Central memory CD8-positive, alpha-beta T cell (primary cell): ENCODE measurements around the gene SLC26A4.
A peak's percentile ranks its signal among the peaks of the same experiment; 100 is the strongest.

Experiments
- ATAC-seq: fragments of 150-1000 bp; cut with Tn5 transposase; replicated peaks from 2 replicates; pipeline ENCODE4 v1.10.0; 2022; ENCODE audit warnings: mild to moderate bottlenecking, moderate FRiP score, moderate number of reproducible peaks; ENCODE audit not compliant: poor library complexity, severe bottlenecking; ENCODE audit errors: extremely low read depth
- DNase-seq, 2 donors: peaks; one replicate each; pipeline ENCODE4 v3.0.0; 2021; ENCODE audit warnings: low spot score in 2 of 2
- H3K27ac Mint-ChIP-seq: one replicate; pipeline ENCODE4 v1.8.0; 2022; ENCODE audit warnings: low read depth, mild to moderate bottlenecking, moderate library complexity, mixed read lengths
- H3K27me3 Mint-ChIP-seq: one replicate; pipeline ENCODE4 v1.8.0; 2022; ENCODE audit warnings: mixed read lengths
- H3K36me3 Mint-ChIP-seq: one replicate; pipeline ENCODE4 v1.8.0; 2022; ENCODE audit warnings: mild to moderate bottlenecking, moderate library complexity, mixed read lengths; ENCODE audit not compliant: insufficient read depth
- H3K4me1 Mint-ChIP-seq: one replicate; pipeline ENCODE4 v1.8.0; 2022; ENCODE audit warnings: mixed read lengths
- H3K4me3 Mint-ChIP-seq: one replicate; pipeline ENCODE4 v1.8.0; 2022; ENCODE audit warnings: mild to moderate bottlenecking, moderate library complexity, mixed read lengths
- H3K9me3 Mint-ChIP-seq: one replicate; pipeline ENCODE4 v1.8.0; 2022; ENCODE audit warnings: mixed read lengths

Gene SLC26A4

GRCh38 chr7:107711301-107711700, 50.7 kb downstream of the SLC26A4 start:
- DNase-seq (no peak), ATAC-seq (no peak)
- Mint-ChIP-seq H3K4me1 (no peaks in the 10 kb centered on the region), H3K9me3 (no peaks in the 10 kb centered on the region), H3K4me3 (no peak overlapping the region), H3K36me3 (no peaks in the 10 kb centered on the region), H3K27me3 (peaks cover 9% of the 10 kb centered on the region), H3K27ac (no peak overlapping the region)

DNA sequence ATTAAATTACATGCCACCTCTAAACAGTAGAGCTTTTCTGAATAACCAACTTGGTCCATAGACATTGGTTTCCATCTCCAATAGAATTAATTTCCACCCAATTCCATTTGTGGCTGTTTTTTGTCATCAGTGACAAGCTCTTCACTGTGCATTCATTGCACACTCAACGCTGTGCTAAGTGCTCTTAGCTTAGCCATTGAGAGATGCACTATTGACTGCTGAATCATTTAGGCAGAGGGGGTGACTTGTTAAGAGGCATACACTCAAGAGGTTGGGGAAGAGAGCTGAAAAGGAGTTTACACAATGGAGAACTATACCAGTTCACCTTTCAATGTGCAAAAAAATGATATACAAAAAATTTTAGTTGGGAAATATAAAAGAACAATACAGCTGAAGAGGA, 51.4 kb downstream of the SLC26A4 start:
- Mint-ChIP-seq H3K4me1 (no peaks in the 10 kb centered on the region), H3K27me3 (peaks cover 9% of the 10 kb centered on the region), H3K9me3 (no peaks in the 10 kb centered on the region), H3K4me3 (no peak overlapping the region), H3K36me3 (no peaks in the 10 kb centered on the region), H3K27ac (no peak overlapping the region)
- no peak for ATAC-seq
- no peak for DNase-seq

DNA sequence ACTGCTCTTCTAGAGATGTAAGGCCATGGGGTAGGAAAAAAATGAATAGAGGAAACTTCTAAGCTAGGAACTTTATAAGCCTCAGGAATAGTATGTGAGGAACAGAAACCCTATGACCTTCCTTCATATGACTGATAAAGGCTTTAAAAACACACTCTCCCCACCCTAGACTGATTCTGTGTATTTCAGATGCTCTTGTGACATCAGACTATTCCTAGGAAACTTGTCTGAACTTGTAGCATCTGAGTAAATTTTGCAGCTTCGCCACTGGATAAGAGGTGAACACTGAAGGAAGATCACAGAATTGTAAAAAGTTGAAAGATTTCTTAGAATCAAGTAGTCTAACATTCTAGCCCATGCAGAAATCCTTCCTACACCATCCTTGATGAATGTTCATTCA, 52.3 kb downstream of the SLC26A4 start:
- no peak for ATAC-seq
- peaks cover 9% of the 10 kb centered on the region for H3K27me3 Mint-ChIP-seq
- H3K9me3 Mint-ChIP-seq: no peaks in the 10 kb centered on the region
- H3K4me1 Mint-ChIP-seq: no peaks in the 10 kb centered on the region
- H3K4me3 Mint-ChIP-seq: no peak overlapping the region
- no peak overlapping the region for H3K27ac Mint-ChIP-seq
- no peaks in the 10 kb centered on the region for H3K36me3 Mint-ChIP-seq
- DNase-seq: no peak

DNA sequence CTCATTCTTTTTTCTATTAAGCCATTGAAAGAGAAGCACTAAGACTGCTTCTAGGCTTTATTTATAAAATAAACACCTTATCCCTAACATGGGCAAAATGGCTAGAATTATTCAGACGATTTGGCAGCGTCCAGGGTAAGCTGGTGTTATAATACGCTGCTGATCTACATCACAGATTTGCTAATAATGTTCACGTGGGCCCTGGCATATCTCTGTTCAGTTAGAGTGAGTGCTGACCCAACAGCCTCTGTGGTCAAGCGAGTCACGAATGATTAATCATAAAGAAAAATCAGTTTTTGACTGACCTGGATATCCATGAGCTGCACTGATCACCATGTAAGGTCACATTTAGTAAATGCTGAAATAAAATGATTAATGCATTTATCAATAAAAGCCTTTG, 54.9 kb downstream of the SLC26A4 start:
- no peak for ATAC-seq
- DNase-seq: no peak
- no peaks in the 10 kb centered on the region for H3K36me3 Mint-ChIP-seq
- H3K9me3 Mint-ChIP-seq: no peaks in the 10 kb centered on the region
- no peak overlapping the region for H3K27ac Mint-ChIP-seq
- H3K27me3 Mint-ChIP-seq: peaks cover 20% of the 10 kb centered on the region
- H3K4me3 Mint-ChIP-seq: no peak overlapping the region
- no peaks in the 10 kb centered on the region for H3K4me1 Mint-ChIP-seq

GRCh38 chr7:107718456-107719193, 58.0 kb downstream of the SLC26A4 start:
- Mint-ChIP-seq H3K36me3 (no peaks in the 10 kb centered on the region), H3K27me3 (peaks cover 20% of the 10 kb centered on the region), H3K4me3 (no peak overlapping the region), H3K27ac (no peak overlapping the region), H3K9me3 (no peaks in the 10 kb centered on the region), H3K4me1 (no peaks in the 10 kb centered on the region)
- DNase-seq: no peak
- ATAC-seq: no peak

GRCh38 chr7:107721286-107721685, 60.7 kb downstream of the SLC26A4 start:
- Mint-ChIP-seq H3K4me1 (no peaks in the 10 kb centered on the region), H3K9me3 (no peaks in the 10 kb centered on the region), H3K27ac (no peak overlapping the region), H3K27me3 (peaks cover 12% of the 10 kb centered on the region), H3K36me3 (no peaks in the 10 kb centered on the region), H3K4me3 (no peak overlapping the region)
- DNase-seq (no peak), ATAC-seq (no peak)

DNA sequence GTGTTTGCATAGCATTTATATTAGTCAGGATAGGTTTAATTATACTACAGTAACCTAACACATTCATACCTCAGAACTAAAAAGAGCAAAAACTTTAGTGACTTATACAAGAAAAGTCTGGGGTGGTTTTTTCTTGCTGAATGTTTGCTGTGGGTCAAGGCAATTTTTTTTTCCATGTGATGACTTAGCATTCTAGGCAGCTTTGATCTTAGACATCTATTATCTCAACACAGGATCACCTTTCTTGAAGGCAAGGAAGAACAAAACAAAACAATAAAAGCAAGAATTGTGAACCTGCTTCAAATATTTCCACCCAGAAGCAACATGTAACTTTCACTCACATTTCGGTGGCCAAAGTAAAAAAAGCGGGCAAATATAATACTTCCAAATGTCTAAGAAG, 62.6 kb downstream of the SLC26A4 start:
- no peak overlapping the region for H3K27ac Mint-ChIP-seq
- no peaks in the 10 kb centered on the region for H3K36me3 Mint-ChIP-seq
- H3K4me1 Mint-ChIP-seq: no peaks in the 10 kb centered on the region
- peaks cover 31% of the 10 kb centered on the region for H3K27me3 Mint-ChIP-seq
- DNase-seq (no peak), ATAC-seq (no peak)
- H3K4me3 Mint-ChIP-seq: no peak overlapping the region
- H3K9me3 Mint-ChIP-seq: no peaks in the 10 kb centered on the region

DNA sequence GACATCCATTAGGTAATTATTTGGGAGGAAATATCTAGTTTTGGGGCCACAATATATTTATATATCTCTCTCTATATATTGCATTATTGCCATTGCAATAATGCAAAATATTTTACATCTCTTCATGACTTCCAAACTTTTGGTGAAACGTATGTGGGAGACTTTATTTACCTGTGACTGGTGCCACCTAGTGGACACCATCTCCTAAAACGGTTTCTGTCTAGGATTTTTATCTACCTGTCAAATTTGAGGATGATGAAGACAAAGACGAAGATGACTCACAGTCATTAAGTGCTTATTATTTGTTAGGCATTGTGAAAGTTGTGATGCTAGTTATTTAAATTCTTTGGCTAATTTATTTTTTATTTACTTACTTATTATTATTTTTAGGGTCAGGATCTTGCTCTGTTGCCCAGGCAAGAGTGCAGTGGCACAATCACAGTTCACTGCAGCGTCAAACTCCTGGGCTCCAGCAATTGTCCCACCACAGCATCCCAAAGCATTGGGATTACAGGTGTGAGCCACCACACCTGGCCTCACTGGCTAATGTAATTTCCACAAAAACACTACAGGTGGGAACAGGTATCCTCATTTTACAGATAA, 64.6 kb downstream of the SLC26A4 start:
- ATAC-seq (no peak), DNase-seq (no peak)
- no peaks in the 10 kb centered on the region for H3K4me1 Mint-ChIP-seq

GRCh38 chr7:107726356-107727130, 65.9 kb downstream of the SLC26A4 start:
- ATAC-seq: no peak
- DNase-seq: no peak
- H3K4me1 Mint-ChIP-seq: no peaks in the 10 kb centered on the region
- no peaks in the 10 kb centered on the region for H3K36me3 Mint-ChIP-seq
- no peaks in the 10 kb centered on the region for H3K9me3 Mint-ChIP-seq
- H3K27me3 Mint-ChIP-seq: peaks cover 37% of the 10 kb centered on the region
- H3K4me3 Mint-ChIP-seq: no peak overlapping the region
- no peak overlapping the region for H3K27ac Mint-ChIP-seq

More for the DNA sequence above, 64.6 kb downstream of the SLC26A4 start:
- Mint-ChIP-seq H3K36me3 (no peaks in the 10 kb centered on the region), H3K4me3 (no peak overlapping the region), H3K27ac (no peak overlapping the region), H3K27me3 (peaks cover 37% of the 10 kb centered on the region), H3K9me3 (no peaks in the 10 kb centered on the region)

GRCh38 chr7:107728276-107728675, 67.6 kb downstream of the SLC26A4 start:
- Mint-ChIP-seq H3K9me3 (no peaks in the 10 kb centered on the region), H3K4me3 (no peak overlapping the region), H3K36me3 (no peaks in the 10 kb centered on the region), H3K27ac (no peak overlapping the region), H3K4me1 (no peaks in the 10 kb centered on the region), H3K27me3 (peaks cover 40% of the 10 kb centered on the region)
- no peak for DNase-seq
- no peak for ATAC-seq

- Mint-ChIP-seq H3K27ac (peak overlapping the region; percentile 100), H3K36me3 (peaks cover 16% of the 10 kb centered on the region), H3K4me3 (peak overlapping the region; percentile 89), H3K27me3 (no peaks in the 10 kb centered on the region), H3K4me1 (peaks cover 33% of the 10 kb centered on the region), H3K9me3 (no peaks in the 10 kb centered on the region)
- DNase-seq (no peak), ATAC-seq (peak; percentile 37)
Observed at GRCh38 chr7:107742678-107743566, 82.3 kb downstream of the SLC26A4 start.
